HEK293T (cell line): Measurements from ENCODE around the gene DROSHA.
"Not testable (repeated sequence)": the region's sequence is repeated elsewhere in the genome, so short reads cannot be mapped to it uniquely, and the experiment has no call there.

Source experiments
- CTCF ChIA-PET: fragments of 350-600 bp; formaldehyde crosslinking; extraction: SDS; loops from one replicate; lab custom pipeline; 2021; ENCODE audit warnings: antibody characterized with exemption, inconsistent platforms; lab: Yijun Ruan, JAX
- POLR2A ChIA-PET: fragments of 350-600 bp; formaldehyde crosslinking; extraction: SDS; loops from one replicate; lab custom pipeline; 2020; ENCODE audit warnings: antibody characterized with exemption, inconsistent platforms; lab: Yijun Ruan, JAX
- DNase-seq: peaks from one replicate; pipeline ENCODE4 v3.0.0; 2012; ENCODE audit warnings: mixed read lengths; ENCODE audit errors: extremely low spot score
- ARNT ChIP-seq: fragments of 450-650 bp; IDR thresholded peaks from 2 replicates; pipeline ENCODE4 v1.6.1; 2017; ENCODE audit warnings: mild to moderate bottlenecking
- BHLHE40 ChIP-seq: fragments of 450-650 bp; IDR thresholded peaks from 2 replicates; pipeline ENCODE4 v1.6.1; 2016; ENCODE audit warnings: mild to moderate bottlenecking, moderate library complexity, borderline replicate concordance
- CTBP1 ChIP-seq: fragments of 450-650 bp; IDR thresholded peaks from 2 replicates; pipeline ENCODE4 v1.6.1; 2016; ENCODE audit warnings: borderline replicate concordance
- ELF4 ChIP-seq: fragments of 450-650 bp; IDR thresholded peaks from 2 replicates; pipeline ENCODE4 v1.6.1; 2017; ENCODE audit warnings: antibody characterized with exemption
- FOXA1 ChIP-seq: fragments of 450-650 bp; IDR thresholded peaks from 2 replicates; pipeline ENCODE4 v1.6.1; 2016; ENCODE audit warnings: mild to moderate bottlenecking
- FOXK2 ChIP-seq: fragments of 450-650 bp; IDR thresholded peaks from 2 replicates; pipeline ENCODE4 v1.6.1; 2016; ENCODE audit warnings: mild to moderate bottlenecking
- FOXM1 ChIP-seq: fragments of 450-650 bp; IDR thresholded peaks from 2 replicates; pipeline ENCODE4 v1.6.1; 2017; ENCODE audit warnings: mild to moderate bottlenecking, borderline replicate concordance
- HDGF ChIP-seq: fragments of 450-650 bp; IDR thresholded peaks from 2 replicates; pipeline ENCODE4 v1.6.1; 2017; ENCODE audit warnings: antibody characterized with exemption, borderline replicate concordance
- L3MBTL2 ChIP-seq: fragments of 450-650 bp; conservative IDR thresholded peaks from 2 replicates; pipeline ENCODE4 v1.6.1; 2016; ENCODE audit warnings: mild to moderate bottlenecking
- LEF1 ChIP-seq: fragments of 450-650 bp; IDR thresholded peaks from 2 replicates; pipeline ENCODE4 v1.6.1; 2017; ENCODE audit warnings: mild to moderate bottlenecking, borderline replicate concordance
- NFRKB ChIP-seq: fragments of 450-650 bp; IDR thresholded peaks from 2 replicates; pipeline ENCODE4 v1.6.1; 2016; ENCODE audit warnings: mild to moderate bottlenecking, moderate library complexity
- SP1 ChIP-seq: fragments of 450-650 bp; IDR thresholded peaks from 2 replicates; pipeline ENCODE4 v1.6.1; 2017
- SUZ12 ChIP-seq: fragments of 450-650 bp; IDR thresholded peaks from 2 replicates; pipeline ENCODE4 v1.6.1; 2016; ENCODE audit warnings: mild to moderate bottlenecking
- TARDBP ChIP-seq: fragments of 450-650 bp; IDR thresholded peaks from 2 replicates; pipeline ENCODE4 v1.6.1; 2016
- ZNF384 ChIP-seq: fragments of 450-650 bp; IDR thresholded peaks from 2 replicates; pipeline ENCODE4 v1.6.1; 2016
- TF ChIP-seq, protein P1 (sequence below): fragments of 450-650 bp; IDR thresholded peaks from 2 replicates; pipeline ENCODE4 v1.6.1; 2016

DROSHA gene

DNA sequence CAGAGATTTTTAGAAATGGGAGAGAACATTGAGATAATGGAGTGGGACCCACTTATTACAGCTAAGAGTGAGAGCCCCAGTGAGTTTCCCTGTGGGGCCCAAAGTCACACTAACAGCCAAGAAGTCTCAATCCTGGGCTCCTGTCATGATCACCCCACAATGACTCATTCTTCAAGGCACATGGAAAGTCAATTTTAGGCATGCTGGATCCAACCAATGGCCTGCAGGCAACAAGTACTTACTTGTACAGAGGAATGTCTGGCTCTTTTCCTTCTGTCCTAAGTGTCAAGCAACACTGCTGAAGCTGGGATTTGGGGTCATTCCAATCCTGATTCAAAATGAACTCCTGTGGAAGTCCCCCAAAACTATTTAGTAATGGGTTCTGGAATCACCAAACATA lies 123.1 kb downstream of the DROSHA start:
- CTCF ChIA-PET, result no interaction called here

DNA sequence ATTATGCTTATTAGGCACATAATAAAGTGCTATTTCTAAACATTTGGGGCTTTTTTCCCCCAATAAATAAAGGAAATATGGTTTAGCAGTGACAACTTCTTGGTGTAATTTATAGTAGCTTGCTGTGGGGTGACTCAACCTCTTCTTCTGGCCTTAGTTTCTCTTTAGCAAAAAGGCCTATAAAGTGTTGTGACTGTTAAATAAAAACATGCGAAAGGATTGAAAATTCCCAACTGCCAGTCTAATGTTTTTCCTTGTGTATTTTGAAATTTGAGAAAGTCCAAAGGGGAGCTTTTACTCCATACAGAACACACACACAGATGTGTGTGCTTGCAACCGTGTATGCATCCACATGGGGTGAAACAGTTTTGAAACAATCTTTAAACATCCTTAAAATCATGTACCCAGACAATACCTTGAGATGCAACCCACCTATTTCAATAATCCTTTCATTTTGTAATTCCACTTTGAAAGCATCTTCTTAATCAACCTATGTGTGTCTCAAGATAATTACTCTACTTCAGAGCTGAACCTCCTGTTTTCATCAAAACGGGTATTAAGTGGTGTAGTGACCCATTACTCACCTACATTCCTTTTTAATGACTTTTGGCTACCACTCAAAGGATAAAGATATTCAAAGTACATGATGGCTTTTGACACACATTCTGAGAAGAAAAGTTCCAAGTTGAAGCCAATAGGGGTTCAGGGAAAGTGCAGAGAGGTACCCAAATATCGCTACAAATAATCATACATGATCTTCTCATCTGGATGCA lies 123.8 kb downstream of the DROSHA start:
- CTCF ChIA-PET, result no interaction called here
- DNase-seq, result no peak
- TF ChIP-seq FOXM1 (no peak), BHLHE40 (no peak), ZNF384 (no peak), ELF4 (no peak), NFRKB (no peak), CTBP1 (no peak), TARDBP (no peak), FOXA1 (no peak), HDGF (no peak)
- POLR2A ChIA-PET, result no interaction called here

More for the DNA sequence above, 123.1 kb downstream of the DROSHA start:
- no peak for TF ChIP-seq SP1
- no peak for TF ChIP-seq L3MBTL2
- TF ChIP-seq, protein P1, sequence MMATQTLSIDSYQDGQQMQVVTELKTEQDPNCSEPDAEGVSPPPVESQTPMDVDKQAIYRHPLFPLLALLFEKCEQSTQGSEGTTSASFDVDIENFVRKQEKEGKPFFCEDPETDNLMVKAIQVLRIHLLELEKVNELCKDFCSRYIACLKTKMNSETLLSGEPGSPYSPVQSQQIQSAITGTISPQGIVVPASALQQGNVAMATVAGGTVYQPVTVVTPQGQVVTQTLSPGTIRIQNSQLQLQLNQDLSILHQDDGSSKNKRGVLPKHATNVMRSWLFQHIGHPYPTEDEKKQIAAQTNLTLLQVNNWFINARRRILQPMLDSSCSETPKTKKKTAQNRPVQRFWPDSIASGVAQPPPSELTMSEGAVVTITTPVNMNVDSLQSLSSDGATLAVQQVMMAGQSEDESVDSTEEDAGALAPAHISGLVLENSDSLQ, result no peak
- no peak for TF ChIP-seq NFRKB
- no peak for TF ChIP-seq ARNT
- TF ChIP-seq ELF4, result no peak
- TF ChIP-seq SUZ12, result no peak
- no peak for TF ChIP-seq FOXK2
- TF ChIP-seq LEF1, result no peak
- no peak for TF ChIP-seq HDGF
- no peak for TF ChIP-seq CTBP1
- TF ChIP-seq FOXA1, result no peak
- no peak for TF ChIP-seq ZNF384
- TF ChIP-seq FOXM1, result no peak
- TF ChIP-seq BHLHE40, result no peak
- no peak for TF ChIP-seq TARDBP
- no peak for DNase-seq
- POLR2A ChIA-PET, result no interaction called here

DNA sequence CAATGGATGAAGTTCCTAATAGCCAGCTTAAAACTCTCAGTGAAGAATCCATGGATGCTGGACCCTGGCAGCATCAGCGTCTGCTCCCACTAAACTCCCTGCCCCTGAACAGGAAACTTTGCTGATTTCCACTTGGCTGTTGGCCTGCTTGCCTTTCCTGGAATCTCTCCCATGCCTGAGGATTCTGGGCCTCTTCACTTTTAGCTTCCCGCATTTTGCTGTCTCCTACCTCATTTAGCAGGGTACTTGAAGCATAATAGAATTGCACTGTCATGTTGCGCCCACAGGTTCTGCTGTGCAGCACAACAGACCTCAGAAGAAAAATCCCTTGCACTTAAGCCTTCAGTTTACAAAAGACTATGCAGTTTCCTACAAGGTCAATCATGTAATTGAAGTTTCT lies 127.6 kb downstream of the DROSHA start:
- DNase-seq, result no peak
- POLR2A ChIA-PET, result no interaction called here
- CTCF ChIA-PET, result interaction anchor here (0.5 kb wide), 1 partner anchor 14 kb away, joined by 7 read pairs; no protein-coding TSS in a partner anchor
- TF ChIP-seq FOXK2 (no peak), L3MBTL2 (no peak)

DNA sequence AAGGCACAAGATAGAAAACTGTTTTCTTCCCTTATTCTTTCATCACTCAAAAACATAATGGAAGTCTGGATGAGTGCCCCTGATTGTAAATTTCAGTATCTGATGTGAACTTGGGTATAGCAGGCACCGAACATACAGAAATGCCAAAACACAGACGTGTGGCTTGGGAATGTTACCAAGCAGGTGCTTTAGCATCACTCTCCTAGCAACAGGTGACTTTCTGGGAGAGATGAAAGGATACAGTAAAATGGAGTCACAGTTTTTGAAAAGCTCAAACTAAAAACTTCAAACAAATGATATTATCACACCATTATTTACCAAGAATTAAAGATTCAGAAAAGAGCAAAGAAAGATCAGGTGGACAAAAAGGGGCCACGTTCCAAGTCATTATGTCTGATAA lies 130.2 kb downstream of the DROSHA start:
- no peak for DNase-seq
- CTCF ChIA-PET, result no interaction called here
- TF ChIP-seq ARNT, result no peak
- TF ChIP-seq, protein P1, result no peak
- TF ChIP-seq FOXK2, result no peak
- no peak for TF ChIP-seq HDGF
- TF ChIP-seq SP1, result no peak
- no peak for TF ChIP-seq CTBP1
- no peak for TF ChIP-seq TARDBP
- TF ChIP-seq FOXM1, result no peak
- TF ChIP-seq BHLHE40, result no peak
- no peak for TF ChIP-seq NFRKB
- POLR2A ChIA-PET, result no interaction called here

DNA sequence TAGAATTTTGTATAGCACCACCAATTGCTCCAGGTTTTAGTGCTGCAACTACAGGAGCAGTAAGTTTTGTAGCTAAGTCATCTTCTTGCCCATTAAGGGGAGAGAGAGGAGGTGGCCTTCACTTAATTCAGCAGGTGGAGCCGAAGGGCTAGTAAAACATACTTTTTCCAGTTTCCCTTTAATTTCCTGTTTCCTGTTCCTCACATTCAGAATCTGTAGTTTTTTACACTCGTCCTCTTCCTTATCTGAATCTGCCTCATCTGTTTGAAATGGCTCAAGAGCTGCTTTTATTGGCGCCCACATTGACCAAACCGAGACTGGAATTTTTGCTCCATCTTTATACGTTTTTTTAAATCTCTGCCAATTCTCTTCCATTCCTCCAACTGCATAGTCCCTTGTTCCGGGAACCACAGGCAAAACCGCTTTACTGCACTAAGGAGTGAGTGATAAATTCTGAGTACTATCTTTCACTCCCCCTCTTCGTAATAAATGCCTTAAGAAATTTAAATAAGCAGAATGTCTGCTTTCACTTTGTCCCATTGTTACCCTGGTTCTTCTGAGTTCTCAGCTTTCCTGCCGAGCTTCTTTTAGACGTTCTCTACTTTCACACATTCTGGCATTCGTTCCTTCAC lies 133.9 kb downstream of the DROSHA start:
- no peak for DNase-seq
- POLR2A ChIA-PET, result no interaction called here
- no peak for TF ChIP-seq CTBP1
- no peak for TF ChIP-seq L3MBTL2
- no peak for TF ChIP-seq HDGF
- no peak for TF ChIP-seq ARNT
- TF ChIP-seq LEF1, result no peak
- no peak for TF ChIP-seq SUZ12
- TF ChIP-seq NFRKB, result no peak
- TF ChIP-seq FOXA1, result no peak
- no peak for TF ChIP-seq ZNF384
- CTCF ChIA-PET, result no interaction called here

DNA sequence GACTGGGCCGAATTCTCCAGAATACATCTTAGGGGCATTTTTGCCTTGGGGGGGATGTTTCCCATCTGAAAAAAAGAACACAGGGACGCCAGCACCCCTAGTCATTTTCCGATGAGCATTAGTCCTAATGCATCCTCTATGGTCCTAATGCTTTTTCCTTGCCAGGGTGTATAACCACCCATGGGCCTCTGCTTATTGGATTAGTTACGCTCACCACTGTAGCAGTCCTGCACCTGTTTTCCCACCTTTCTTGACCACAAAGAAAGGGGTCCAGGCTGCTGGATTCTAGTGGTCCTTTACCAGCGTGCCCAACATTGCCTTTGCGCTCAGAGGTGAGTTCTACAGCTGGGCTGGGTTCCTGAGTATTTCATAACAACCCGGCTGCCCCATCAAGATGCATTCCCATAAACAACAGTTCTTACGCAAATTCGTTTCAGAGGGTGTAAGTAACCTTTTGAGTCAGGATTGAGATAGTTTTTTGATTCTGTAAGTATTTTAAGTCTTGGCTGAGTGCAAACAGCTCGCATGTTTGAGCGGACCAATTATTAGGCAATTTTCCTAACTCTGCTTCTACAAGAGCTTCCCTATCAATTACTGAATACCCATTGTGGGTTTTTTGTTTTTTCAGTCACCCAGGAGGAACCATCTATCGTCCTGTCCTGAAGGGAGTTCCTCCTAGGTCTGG lies 135.1 kb downstream of the DROSHA start:
- TF ChIP-seq TARDBP, result no peak
- TF ChIP-seq ARNT, result no peak
- TF ChIP-seq ELF4, result no peak
- no peak for TF ChIP-seq SUZ12
- TF ChIP-seq HDGF, result no peak
- TF ChIP-seq CTBP1, result no peak
- TF ChIP-seq LEF1, result no peak
- no peak for TF ChIP-seq ZNF384
- TF ChIP-seq L3MBTL2, result no peak
- no peak for TF ChIP-seq SP1
- no peak for TF ChIP-seq NFRKB
- ChIA-PET POLR2A (no interaction called here), CTCF (no interaction called here)
- DNase-seq, result no peak

DNA sequence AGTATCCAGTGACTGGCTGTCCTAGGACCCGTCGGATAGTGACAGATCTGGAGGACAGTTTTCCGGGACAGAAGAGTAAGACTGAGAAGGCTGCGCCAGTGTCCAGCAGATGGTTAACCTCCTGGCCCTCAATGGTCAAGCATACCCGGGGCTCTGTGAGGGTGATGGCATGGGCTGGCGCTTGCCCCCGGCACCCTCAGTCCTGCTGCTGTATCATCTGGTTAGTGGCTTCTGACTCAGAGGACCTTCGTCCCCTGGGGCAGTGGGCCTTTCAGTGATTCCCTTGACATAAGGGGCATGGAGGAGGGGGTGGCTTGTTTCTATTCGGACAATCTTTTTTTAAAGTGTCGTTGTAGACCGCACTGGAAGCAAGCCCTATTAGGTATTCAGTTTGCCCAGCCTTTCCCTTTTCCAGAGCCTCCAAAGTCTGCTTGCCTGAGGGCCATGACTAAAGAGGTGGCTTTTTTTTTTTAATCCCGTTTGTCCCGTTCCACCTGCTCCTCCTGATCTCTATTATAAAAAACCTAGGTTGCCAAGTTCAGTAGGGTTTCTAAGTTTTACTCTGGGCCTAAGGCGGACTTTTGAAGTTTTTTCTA lies 136.3 kb downstream of the DROSHA start:
- CTCF ChIA-PET, POLR2A ChIA-PET, DNase-seq: not testable (repeated sequence)
